ENCODE results near the gene TLE6. TPM values are rescaled to one million over a fixed set of nuclear protein-coding genes. Genes with fewer than 3 reads are reported as not detected.
"Not testable (repeated sequence)": the region's sequence is repeated elsewhere in the genome, so short reads cannot be mapped to it uniquely, and the experiment has no call there.

The TLE6 gene
- total and polyA plus RNA-seq, 4 donors: 0.47 to 2.8 (median 1.2) TPM

DNA sequence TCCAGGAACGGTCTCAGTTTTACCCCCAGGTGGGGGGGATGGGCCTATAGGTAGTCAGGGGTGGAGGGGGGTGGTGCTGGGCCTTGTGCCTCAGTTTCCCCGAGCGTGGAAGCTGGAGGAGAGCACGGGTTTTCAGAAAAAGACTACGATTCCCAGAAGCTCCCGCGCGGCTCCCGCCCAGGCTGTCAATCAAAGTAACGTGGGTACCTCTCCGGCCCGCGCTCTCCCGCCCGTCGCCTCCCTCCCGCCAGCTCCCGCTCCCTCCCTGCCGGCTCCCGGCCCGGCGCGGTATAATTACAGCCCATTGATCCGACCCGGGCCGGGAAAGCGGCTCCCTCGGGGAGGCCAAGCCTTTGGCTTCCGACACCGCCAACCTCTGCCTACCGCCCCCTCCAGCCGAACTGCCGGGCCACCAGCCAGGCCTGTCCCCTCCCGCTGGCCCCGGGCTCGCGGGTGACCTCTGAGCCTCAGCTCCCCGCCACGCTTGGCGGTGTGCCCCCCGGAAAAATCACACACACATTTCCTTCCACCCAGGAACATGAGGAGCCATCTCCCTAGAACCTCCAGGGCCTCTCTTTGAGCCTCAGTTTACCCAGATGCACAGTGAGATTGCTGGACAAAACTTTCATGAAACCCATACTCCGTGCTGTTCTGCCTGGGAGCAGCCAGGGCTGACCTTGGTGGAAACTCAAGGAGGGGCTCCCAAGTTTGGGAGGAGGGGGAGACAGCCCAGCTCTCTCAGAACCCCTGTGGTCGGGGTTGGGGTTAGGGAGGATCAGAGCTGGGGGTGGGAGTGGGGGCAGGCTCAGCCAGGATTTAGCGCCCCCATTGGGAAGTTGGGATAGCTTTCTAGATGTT, 59.0 kb downstream of the TLE6 start:
- Histone ChIP-seq H3K27me3 (ENCODE audit: control insufficient read depth in 4 of 4, insufficient read depth in 4 of 4, low read length in 3 of 4) (no peaks in the 10 kb centered on the region), H3K4me3 (ENCODE audit: low read depth in 1 of 3, low read length in 3 of 3) (peak overlapping the region; percentile 36 to 52 (median 49)), H3K9ac (ENCODE audit: low read depth in 1 of 2, low read length in 2 of 2) (peak overlapping the region; percentile 50 to 58), H3K36me3 (ENCODE audit: control insufficient read depth in 4 of 4, insufficient read depth in 3 of 4, low read depth in 1 of 4, low read length in 3 of 4) (no peaks in the 10 kb centered on the region), H3K4me1 (ENCODE audit: control insufficient read depth in 4 of 4, insufficient read depth in 4 of 4, low read length in 3 of 4) (peaks cover 14 to 40% (median 28%) of the 10 kb centered on the region in 4 donors), H3K9me3 (ENCODE audit: control insufficient read depth in 4 of 4, low read length in 3 of 4) (no peaks in the 10 kb centered on the region), H3K27ac (ENCODE audit: low read depth in 1 of 2, low read length in 2 of 2) (peak overlapping the region; percentile 88 to 95)
- TF ChIP-seq, protein P1, sequence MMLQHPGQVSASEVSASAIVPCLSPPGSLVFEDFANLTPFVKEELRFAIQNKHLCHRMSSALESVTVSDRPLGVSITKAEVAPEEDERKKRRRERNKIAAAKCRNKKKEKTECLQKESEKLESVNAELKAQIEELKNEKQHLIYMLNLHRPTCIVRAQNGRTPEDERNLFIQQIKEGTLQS (IDR thresholded peaks at IDR 0.05): no peak
- TF ChIP-seq FOXA1 (IDR thresholded peaks at IDR 0.05) (peak; percentile 12), RAD21 (IDR thresholded peaks at IDR 0.05) (peak in 1 of 2 donors; percentile 46), FOXA2 (IDR thresholded peaks at IDR 0.05) (no peak), JUND (IDR thresholded peaks at IDR 0.05) (no peak), GABPA (IDR thresholded peaks at IDR 0.05 in 1 of 2, conservative IDR thresholded peaks at IDR 0.05 in 1 of 2) (peak in 1 of 2 donors; percentile 49), SP1 (IDR thresholded peaks at IDR 0.05) (peak; percentile 61), TAF1 (conservative IDR thresholded peaks at IDR 0.05) (peak; percentile 31), HNF4G (IDR thresholded peaks at IDR 0.05) (peak; percentile 12), YY1 (IDR thresholded peaks at IDR 0.05) (peak; percentile 32), HNF4A (conservative IDR thresholded peaks at IDR 0.05) (peak; percentile 31 to 62), NR2F2 (IDR thresholded peaks at IDR 0.05) (peak; percentile 81), EGR1 (IDR thresholded peaks at IDR 0.05; ENCODE audit: low read depth in 2 of 2) (peak in 1 of 2 donors; percentile 82), RXRA (IDR thresholded peaks at IDR 0.05) (peak; percentile 37 to 62)
- TF ChIP-seq, protein P2, sequence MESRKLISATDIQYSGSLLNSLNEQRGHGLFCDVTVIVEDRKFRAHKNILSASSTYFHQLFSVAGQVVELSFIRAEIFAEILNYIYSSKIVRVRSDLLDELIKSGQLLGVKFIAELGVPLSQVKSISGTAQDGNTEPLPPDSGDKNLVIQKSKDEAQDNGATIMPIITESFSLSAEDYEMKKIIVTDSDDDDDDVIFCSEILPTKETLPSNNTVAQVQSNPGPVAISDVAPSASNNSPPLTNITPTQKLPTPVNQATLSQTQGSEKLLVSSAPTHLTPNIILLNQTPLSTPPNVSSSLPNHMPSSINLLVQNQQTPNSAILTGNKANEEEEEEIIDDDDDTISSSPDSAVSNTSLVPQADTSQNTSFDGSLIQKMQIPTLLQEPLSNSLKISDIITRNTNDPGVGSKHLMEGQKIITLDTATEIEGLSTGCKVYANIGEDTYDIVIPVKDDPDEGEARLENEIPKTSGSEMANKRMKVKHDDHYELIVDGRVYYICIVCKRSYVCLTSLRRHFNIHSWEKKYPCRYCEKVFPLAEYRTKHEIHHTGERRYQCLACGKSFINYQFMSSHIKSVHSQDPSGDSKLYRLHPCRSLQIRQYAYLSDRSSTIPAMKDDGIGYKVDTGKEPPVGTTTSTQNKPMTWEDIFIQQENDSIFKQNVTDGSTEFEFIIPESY (IDR thresholded peaks at IDR 0.05): peak; percentile 18
- TF ChIP-seq, protein P3, sequence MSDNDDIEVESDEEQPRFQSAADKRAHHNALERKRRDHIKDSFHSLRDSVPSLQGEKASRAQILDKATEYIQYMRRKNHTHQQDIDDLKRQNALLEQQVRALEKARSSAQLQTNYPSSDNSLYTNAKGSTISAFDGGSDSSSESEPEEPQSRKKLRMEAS (IDR thresholded peaks at IDR 0.05): no peak
- TF ChIP-seq, protein P4, sequence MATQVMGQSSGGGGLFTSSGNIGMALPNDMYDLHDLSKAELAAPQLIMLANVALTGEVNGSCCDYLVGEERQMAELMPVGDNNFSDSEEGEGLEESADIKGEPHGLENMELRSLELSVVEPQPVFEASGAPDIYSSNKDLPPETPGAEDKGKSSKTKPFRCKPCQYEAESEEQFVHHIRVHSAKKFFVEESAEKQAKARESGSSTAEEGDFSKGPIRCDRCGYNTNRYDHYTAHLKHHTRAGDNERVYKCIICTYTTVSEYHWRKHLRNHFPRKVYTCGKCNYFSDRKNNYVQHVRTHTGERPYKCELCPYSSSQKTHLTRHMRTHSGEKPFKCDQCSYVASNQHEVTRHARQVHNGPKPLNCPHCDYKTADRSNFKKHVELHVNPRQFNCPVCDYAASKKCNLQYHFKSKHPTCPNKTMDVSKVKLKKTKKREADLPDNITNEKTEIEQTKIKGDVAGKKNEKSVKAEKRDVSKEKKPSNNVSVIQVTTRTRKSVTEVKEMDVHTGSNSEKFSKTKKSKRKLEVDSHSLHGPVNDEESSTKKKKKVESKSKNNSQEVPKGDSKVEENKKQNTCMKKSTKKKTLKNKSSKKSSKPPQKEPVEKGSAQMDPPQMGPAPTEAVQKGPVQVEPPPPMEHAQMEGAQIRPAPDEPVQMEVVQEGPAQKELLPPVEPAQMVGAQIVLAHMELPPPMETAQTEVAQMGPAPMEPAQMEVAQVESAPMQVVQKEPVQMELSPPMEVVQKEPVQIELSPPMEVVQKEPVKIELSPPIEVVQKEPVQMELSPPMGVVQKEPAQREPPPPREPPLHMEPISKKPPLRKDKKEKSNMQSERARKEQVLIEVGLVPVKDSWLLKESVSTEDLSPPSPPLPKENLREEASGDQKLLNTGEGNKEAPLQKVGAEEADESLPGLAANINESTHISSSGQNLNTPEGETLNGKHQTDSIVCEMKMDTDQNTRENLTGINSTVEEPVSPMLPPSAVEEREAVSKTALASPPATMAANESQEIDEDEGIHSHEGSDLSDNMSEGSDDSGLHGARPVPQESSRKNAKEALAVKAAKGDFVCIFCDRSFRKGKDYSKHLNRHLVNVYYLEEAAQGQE (IDR thresholded peaks at IDR 0.05): peak; percentile 50
- TF ChIP-seq, protein P5, sequence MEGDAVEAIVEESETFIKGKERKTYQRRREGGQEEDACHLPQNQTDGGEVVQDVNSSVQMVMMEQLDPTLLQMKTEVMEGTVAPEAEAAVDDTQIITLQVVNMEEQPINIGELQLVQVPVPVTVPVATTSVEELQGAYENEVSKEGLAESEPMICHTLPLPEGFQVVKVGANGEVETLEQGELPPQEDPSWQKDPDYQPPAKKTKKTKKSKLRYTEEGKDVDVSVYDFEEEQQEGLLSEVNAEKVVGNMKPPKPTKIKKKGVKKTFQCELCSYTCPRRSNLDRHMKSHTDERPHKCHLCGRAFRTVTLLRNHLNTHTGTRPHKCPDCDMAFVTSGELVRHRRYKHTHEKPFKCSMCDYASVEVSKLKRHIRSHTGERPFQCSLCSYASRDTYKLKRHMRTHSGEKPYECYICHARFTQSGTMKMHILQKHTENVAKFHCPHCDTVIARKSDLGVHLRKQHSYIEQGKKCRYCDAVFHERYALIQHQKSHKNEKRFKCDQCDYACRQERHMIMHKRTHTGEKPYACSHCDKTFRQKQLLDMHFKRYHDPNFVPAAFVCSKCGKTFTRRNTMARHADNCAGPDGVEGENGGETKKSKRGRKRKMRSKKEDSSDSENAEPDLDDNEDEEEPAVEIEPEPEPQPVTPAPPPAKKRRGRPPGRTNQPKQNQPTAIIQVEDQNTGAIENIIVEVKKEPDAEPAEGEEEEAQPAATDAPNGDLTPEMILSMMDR (IDR thresholded peaks at IDR 0.05; ENCODE audit: low read depth, low read length, missing input control): no peak
- 2% methylated on average over 44 of the region's 44 CpGs for WGBS
- peak; percentile 90 for DNase-seq (ENCODE audit: low spot score)

DNA sequence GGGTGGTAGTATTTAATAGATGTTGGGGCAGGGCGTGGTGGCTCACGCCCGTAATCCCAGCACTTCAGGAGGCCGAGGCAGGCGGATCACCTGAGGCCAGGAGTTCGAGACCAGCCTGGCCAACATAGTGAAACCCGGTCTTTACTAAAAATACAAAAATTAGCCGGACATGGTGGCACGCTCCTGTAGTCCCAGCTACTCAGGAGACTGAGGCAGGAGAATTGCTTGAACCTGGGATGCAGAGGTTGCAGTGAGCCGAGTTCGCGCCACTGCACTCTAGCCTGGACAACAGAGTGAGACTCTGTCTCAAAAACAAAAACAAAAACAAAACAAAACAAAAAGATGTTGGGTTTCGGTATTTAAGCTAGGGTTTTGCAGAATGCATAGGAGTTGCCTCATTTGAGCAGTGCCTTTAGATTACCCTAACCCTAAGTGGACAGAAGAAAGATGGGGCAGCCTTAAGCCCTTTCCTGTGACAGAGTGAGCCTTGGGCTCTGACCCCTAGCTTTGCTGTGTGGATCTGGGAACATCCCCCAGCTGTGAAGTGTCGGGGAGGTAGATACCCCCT, 59.7 kb downstream of the TLE6 start:
- DNase-seq (ENCODE audit: low spot score); H3K27me3 ChIP-seq (ENCODE audit: control insufficient read depth in 4 of 4, insufficient read depth in 4 of 4, low read length in 3 of 4); H3K9me3 ChIP-seq (ENCODE audit: control insufficient read depth in 4 of 4, low read length in 3 of 4); H3K9ac ChIP-seq (ENCODE audit: low read depth in 1 of 2, low read length in 2 of 2); H3K36me3 ChIP-seq (ENCODE audit: control insufficient read depth in 4 of 4, insufficient read depth in 3 of 4, low read depth in 1 of 4, low read length in 3 of 4); H3K4me3 ChIP-seq (ENCODE audit: low read depth in 1 of 3, low read length in 3 of 3): not testable (repeated sequence)
- 84% methylated on average over 14 of the region's 14 CpGs for WGBS
- Histone ChIP-seq H3K27ac (ENCODE audit: low read depth in 1 of 2, low read length in 2 of 2) (peak overlapping the region; percentile 88 to 95), H3K4me1 (ENCODE audit: control insufficient read depth in 4 of 4, insufficient read depth in 4 of 4, low read length in 3 of 4) (peaks cover 14 to 34% (median 24%) of the 10 kb centered on the region in 4 donors)

All from liver (tissue), 9 donors.